NT2/D1 (cell line): ENCODE data around the gene TMED1.
A peak's percentile ranks its signal among the peaks of the same experiment; 100 is the strongest.
"Not testable (repeated sequence)": the region's sequence is repeated elsewhere in the genome, so short reads cannot be mapped to it uniquely, and the experiment has no call there.

ENCODE experiments used
- DNase-seq: peaks from one replicate; pipeline ENCODE4 v3.0.0-alpha.2; 2011; ENCODE audit warnings: low read depth, low spot score
- H3K27me3 ChIP-seq: 2 replicates; pipeline ENCODE4 v1.6.0; 2011; ENCODE audit warnings: mild to moderate bottlenecking; ENCODE audit not compliant: insufficient read length, insufficient read depth
- H3K36me3 ChIP-seq: 2 replicates; pipeline ENCODE4 v1.6.1; 2011; ENCODE audit warnings: mild to moderate bottlenecking, low read length, mixed read lengths; ENCODE audit not compliant: insufficient read depth, insufficient read length
- H3K4me1 ChIP-seq: 2 replicates; pipeline ENCODE4 v1.5.1; 2011; ENCODE audit not compliant: insufficient read depth, insufficient read length
- H3K4me3 ChIP-seq: 2 replicates; pipeline ENCODE4 v1.5.1; 2011; ENCODE audit warnings: low read depth; ENCODE audit not compliant: insufficient read length
- H3K9ac ChIP-seq: 2 replicates; pipeline ENCODE4 v1.6.0; 2011; ENCODE audit warnings: low read depth; ENCODE audit not compliant: insufficient read length
- H3K9me3 ChIP-seq: 2 replicates; pipeline ENCODE4 v1.5.1; 2011; ENCODE audit warnings: mild to moderate bottlenecking, low read length; ENCODE audit not compliant: insufficient read depth
- SUZ12 ChIP-seq: IDR thresholded peaks from 2 replicates; pipeline ENCODE4 v1.6.1; 2011; ENCODE audit not compliant: insufficient read length, insufficient read depth; ENCODE audit errors: extremely low read depth
- YY1 ChIP-seq: IDR thresholded peaks from 2 replicates; pipeline ENCODE4 v1.6.1; 2011; ENCODE audit not compliant: insufficient read length, insufficient read depth
- ZNF274 ChIP-seq: IDR thresholded peaks from 2 replicates; pipeline ENCODE4 v1.6.1; 2011; ENCODE audit warnings: mild to moderate bottlenecking, low read depth, low read length

Gene TMED1

DNA sequence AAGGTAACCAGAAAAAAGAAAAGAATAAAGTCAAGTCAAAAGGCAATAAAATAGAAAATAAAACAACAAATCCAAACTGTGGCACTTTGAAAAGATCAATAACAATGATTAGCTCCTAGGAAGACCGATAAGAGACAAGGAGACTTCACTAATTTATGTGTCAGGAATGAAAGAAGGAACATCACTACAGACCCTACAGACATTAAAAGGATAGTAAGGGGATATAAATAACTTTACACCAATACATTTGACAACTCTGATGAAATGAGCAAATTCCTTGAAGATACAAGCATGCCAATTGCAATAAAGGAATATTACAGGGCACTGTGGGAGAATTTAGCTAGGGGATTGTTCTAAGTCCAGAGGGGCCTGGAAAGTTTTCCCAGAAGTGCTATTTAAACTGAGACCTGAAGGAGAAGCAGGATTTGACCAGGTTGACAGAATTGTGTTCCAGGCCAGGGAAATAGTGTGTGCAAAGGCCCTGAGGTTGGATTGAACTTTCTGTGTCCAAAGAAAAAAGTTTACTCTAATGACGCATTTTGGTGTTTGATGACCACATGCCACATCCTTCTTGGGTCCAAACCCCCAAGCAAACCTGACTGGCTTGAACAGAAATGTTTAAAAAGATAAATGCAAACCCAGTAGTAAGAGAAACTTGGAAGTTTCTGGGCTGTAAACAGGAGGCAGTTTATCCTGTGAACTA, 10.6 kb upstream of the TMED1 start:
- DNase-seq = no peak
- no peak overlapping the region for H3K9ac ChIP-seq
- TF ChIP-seq SUZ12 (no peak), ZNF274 (no peak), YY1 (no peak)

DNA sequence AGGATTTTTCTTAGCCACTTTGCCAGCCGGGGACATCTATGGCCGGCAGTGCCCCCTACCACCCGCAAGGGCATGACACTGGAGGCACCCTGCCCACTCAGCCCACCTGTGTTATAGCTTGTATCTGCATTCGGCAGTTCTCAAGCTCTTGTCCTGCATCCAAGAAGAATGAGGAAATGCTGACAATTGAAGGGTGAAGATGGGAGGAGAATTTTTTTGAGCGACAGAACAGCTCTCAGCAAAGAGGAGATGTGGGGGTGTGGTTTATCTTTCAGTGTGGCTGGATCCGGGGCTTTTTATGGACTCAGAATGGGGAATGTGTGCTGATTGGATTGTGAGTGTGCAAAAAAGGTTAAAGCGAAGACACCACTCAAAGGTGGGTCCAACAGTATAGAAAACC, 6.8 kb upstream of the TMED1 start:
- Histone ChIP-seq H3K9me3 (peaks cover 19% of the 10 kb centered on the region; the same call in 1 of the 2 replicates), H3K36me3 (no peaks in the 10 kb centered on the region), H3K4me3 (no peak overlapping the region), H3K9ac (no peak overlapping the region), H3K4me1 (no peaks in the 10 kb centered on the region), H3K27me3 (no peaks in the 10 kb centered on the region)
- DNase-seq = no peak
- no peak for TF ChIP-seq YY1
- TF ChIP-seq SUZ12 = no peak
- no peak for TF ChIP-seq ZNF274

More for the DNA sequence above, 10.6 kb upstream of the TMED1 start:
- Histone ChIP-seq H3K27me3 (no peaks in the 10 kb centered on the region), H3K9me3 (peaks cover 9% of the 10 kb centered on the region; the same call in 1 of the 2 replicates), H3K4me3 (no peak overlapping the region), H3K4me1 (peaks cover 3% of the 10 kb centered on the region), H3K36me3 (no peaks in the 10 kb centered on the region)

DNA sequence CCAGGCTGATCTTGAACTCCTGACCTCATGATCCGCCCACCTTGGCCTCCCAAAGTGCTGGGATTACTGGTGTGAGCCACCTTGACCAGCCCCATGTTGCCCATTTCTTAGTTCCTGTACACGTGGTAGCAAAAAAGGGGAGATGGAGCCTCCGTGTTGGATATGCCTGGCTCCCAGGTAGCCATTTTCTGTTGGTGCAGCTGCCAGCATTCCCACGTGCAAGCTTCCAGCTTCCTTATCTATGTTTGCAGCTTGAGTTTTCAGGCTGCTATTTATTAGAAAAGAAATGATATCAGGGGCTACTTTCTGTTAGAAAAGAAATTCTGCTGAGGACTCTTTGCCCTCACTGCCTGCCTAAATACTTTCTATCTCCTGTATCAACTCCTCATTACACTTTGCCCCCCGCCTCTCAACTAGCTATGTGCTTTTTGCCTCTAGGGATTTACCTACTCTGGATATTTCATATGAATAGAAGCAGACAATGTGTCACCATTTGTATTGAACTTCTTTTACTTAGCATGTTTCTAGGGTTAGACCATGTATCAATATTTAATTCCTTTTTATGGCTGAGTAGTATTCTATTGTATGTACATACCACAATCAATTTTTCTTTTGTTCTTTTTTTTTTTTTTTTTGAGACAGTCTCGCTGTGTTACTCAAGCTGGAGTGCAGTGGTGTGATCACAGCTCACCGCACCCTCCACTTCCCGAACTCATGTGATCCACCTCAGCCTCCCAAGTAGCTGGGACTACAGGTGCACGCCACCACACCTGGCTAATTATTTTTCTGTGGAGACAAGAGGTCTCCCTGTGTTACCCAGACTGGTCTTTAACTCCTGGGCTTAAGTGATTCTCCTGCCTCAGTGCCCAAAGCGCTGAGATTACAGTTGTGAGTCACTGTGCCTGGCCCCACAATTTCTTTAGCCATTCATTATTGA, 3.4 kb upstream of the TMED1 start:
- H3K36me3 ChIP-seq = peaks cover 9% of the 10 kb centered on the region
- TF ChIP-seq SUZ12 (no peak), ZNF274 (no peak), YY1 (no peak)
- H3K27me3 ChIP-seq = no peaks in the 10 kb centered on the region
- no peak for DNase-seq
- no peak overlapping the region for H3K4me3 ChIP-seq
- H3K9me3 ChIP-seq = peaks cover 18% of the 10 kb centered on the region; the same call in 1 of the 2 replicates
- peaks cover 10% of the 10 kb centered on the region for H3K4me1 ChIP-seq
- H3K9ac ChIP-seq = no peak overlapping the region

DNA sequence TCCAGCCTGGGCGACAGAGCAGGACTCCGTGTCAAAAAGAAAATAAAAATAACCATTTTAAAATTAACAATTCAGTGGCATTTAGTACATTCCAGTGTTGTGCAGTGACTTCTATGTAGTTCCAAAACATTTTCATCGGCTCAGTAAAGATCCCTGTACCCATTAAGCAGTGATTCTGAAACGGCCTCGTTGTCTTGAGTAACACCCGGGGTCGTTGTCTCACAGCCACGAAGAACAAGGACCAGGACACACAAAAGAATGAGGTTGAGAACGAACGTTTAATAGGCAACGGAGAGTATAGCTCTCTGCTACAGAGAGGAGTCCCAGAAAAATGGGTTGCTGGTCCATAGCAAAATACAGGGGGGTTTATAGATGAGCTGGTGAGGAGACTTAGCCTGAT, 2.4 kb upstream of the TMED1 start:
- Histone ChIP-seq H3K36me3 (peaks cover 18% of the 10 kb centered on the region), H3K4me3 (no peak overlapping the region), H3K27me3 (no peaks in the 10 kb centered on the region), H3K4me1 (peaks cover 10% of the 10 kb centered on the region), H3K9ac (no peak overlapping the region), H3K9me3 (peaks cover 18% of the 10 kb centered on the region; the same call in 1 of the 2 replicates)
- DNase-seq = no peak
- no peak for TF ChIP-seq SUZ12
- no peak for TF ChIP-seq YY1
- no peak for TF ChIP-seq ZNF274

DNA sequence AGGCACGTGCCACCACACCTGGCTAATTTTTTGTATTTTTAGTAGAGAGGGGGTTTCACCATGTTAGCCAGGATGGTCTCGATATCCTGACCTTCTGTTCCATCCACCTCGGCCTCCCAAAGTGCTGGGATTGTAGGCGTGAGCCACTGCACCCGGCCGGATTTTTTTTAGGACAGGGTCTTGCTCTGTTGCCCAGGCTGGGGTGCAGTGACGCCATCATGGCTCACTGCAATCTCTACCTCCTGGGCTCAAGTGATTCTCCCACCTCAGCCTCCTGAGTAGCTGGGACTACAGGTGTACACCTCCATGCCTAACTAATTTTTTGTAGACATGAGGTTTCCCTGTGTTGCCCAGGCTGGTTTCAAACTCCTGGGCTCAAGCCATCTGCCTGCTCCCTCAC, 1.6 kb upstream of the TMED1 start:
- H3K4me1 ChIP-seq = peaks cover 10% of the 10 kb centered on the region

DNA sequence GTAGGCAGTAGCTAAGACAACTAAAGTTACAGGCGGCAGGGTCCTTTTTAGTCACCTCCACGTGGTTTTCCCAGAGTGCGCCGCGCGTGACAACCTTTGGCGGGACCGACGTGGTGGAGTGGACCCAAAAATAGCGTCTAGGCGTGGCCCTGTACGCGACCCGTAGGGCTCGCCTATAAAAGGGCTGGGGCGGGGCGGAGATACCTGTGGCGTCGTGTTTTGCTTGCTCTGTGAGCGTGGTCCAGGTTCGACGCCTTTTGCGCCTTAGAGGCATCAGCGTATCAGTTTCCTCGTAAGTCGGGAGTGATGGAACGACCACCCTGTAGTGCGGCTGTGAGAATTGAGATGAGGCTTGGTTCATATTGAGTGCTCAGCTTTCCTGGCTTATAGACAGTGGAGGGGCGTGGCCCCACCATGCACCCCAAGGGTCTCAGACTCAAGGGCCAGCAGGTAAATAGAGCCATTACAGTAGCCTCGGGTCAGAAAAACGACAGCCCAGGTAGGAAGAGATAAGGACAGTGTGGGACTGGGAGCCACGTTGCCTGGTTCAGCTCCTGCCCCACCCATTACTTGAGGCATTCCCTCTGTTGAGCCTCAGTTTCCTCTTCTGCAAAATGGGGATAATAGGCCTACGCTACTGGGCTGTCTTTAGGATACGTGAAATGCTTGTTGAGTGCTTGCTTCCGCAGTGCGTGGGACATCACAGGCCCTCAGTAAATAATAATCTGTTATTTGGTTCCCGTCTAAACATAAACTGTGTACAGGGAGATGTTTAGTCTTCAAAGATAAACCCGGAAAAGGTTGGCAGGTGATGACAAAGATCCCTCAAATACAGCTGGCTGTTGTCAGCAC, 693 bp upstream of the TMED1 start:
- peak overlapping the region; percentile 75 for H3K4me3 ChIP-seq
- peak overlapping the region; percentile 93 for H3K9ac ChIP-seq
- peaks cover 34% of the 10 kb centered on the region for H3K36me3 ChIP-seq
- H3K9me3 ChIP-seq = peaks cover 18% of the 10 kb centered on the region; the same call in 1 of the 2 replicates
- peaks cover 12% of the 10 kb centered on the region for H3K4me1 ChIP-seq
- no peak for TF ChIP-seq SUZ12
- TF ChIP-seq YY1 = no peak
- no peak for TF ChIP-seq ZNF274
- peak; percentile 76 for DNase-seq
- H3K27me3 ChIP-seq = no peaks in the 10 kb centered on the region

More for the DNA sequence above, 1.6 kb upstream of the TMED1 start:
- H3K4me3 ChIP-seq, H3K9ac ChIP-seq, H3K27me3 ChIP-seq, DNase-seq: not testable (repeated sequence)
- H3K9me3 ChIP-seq = peaks cover 18% of the 10 kb centered on the region; the same call in 1 of the 2 replicates
- H3K36me3 ChIP-seq = peaks cover 25% of the 10 kb centered on the region
